Activated T-cell treated with anti-CD3 and anti-CD28 coated beads for 1 hour (primary cell): Measurements from ENCODE around the gene CHST9.
"Not testable (repeated sequence)": the region's sequence is repeated elsewhere in the genome, so short reads cannot be mapped to it uniquely, and the experiment has no call there.

Experiments used
- DNase-seq: peaks from one replicate; pipeline ENCODE4 v3.0.0-alpha.2; 2020; ENCODE audit warnings: low read depth

CHST9 gene

DNA sequence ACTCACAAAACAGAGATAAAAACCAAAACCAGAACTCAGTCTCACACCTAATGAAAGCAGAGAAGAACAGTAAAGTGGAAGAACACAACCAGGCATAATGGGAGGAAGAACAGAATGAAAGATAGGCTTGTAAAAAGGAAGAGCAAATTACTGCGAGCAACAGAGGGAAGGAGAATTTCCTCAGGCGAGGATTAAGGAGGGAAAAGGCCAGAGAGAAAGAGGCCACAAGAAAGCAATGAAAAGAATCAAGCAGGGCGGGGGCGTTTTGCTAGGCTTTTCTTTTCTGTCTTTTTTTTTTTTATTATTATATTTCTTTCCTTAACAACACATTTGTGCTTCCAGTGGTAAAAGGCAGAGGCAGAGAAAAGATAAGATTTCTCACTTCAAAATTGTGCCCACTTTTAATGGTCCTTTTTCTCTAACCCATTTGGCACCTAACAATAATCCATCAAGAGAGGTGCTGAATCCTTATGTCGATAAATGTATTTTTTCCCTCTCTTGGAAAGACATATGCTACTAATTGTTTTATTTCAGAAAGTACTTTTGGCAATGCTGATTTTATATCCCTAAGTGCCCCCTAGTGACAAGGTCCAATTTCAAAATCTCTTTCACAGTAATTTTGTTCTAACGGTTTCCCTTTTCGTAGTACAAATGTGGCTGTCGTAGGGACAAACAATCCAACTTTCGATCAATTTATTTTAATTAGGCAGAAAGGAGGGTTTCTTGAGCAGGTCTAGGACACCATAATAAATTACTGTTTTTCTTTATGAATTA lies 180.9 kb downstream of the CHST9 start:
- no peak for DNase-seq

DNA sequence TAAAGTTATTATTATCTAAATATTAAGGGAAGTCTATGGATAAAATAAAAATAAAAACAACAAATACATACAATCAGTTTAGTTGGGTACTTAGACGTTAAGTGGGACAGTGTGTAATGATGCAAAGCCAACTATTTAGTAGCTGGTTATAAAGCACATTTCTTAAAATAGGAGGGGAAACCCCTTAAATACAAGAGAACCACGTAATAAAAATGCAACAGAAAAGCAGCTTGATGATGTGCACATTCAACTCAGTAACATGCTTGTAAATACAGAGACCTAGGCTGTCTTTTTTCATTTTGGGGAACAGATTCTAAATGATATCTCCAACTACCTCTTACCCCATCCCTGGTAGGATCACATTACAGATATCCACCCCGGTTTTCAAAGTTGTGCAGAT lies 185.3 kb downstream of the CHST9 start:
- no peak for DNase-seq

DNA sequence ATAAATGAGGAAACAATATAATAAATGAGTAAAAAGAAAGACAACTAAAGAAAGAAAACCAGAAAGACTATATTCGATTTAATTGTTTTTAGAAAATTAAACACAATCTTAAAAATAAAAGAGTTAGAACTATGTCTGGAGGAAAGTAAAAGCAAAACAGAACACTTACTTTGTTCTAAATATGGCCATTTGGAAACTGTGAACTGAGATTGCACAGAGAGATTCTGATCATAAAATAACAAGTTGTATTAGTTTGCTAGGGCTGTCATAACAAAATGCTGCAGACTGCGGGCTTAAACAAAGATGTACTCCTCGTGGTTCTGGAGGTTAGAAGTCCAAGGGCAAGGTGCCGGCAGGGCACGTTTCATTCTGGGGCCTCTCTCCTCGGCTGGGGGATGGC lies 191.5 kb downstream of the CHST9 start:
- DNase-seq: no peak

DNA sequence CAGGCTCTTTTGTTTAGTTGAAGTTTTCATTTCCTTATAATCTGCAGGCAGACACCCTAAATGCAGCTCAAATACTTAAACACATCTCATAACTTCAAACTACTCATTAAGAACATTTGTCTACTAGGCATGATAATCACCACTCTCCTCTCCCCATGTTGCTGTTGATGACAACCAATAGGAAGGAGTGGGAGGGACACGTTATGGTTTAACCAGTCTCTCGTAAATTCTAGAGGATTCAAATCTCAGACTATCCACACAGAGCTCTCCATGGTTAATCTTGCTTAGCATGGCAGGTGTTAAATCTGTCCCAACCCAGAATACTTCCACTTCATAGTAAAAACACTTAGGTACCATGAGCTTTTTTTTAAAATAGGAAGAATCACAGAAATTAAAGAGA lies 192.2 kb downstream of the CHST9 start:
- no peak for DNase-seq

DNA sequence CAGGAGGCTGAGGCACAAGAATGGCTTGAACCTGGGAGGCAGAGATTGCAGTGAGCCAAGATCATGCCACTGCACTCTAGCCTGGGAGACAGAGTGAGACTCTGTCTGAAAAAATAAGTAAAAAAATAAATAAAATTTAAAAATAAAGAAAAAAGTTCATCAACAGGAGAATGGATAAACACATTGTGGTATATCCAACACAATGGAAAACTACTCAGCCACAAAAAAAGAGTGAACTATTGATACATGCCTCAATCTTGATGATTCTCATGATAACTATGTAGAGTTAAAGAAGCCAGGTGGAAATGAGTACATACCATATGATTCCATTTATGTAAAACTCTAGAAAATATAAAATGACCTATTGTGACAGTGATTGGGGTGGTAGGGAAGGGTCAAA lies 195.3 kb downstream of the CHST9 start:
- no peak for DNase-seq

DNA sequence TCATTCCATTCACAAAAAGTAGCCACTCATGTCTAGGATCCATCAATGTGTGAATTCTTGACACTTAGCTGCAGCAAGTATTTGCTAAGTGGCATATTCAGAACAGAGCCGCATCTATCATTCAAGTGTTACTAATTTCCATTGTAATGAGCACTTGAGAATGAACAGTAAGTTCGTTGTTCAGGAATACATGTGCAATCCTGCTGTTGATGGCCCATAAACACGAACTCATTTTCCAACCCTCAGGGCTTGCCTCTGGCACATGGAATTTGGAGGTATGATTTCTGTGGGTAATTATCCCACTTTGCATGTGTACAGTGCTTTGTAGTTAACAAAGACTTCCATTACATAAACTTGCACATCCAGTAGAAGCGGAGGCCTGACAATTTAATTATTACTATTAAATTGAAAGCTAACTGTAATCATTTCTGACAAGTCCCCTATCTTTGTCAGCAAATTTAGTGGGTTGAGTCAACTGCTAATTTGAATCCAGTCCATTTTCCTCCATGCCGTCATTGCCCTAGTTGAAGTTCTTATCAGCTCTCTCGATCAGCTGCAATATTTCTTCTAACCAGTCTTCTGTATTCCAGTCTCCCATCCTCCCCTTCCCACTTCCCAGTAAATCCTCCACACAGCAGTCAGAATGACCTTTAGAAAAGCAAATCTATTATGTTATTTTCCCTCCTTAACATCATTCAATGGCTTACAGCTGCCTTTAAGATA lies 203.6 kb downstream of the CHST9 start:
- DNase-seq: no peak

DNA sequence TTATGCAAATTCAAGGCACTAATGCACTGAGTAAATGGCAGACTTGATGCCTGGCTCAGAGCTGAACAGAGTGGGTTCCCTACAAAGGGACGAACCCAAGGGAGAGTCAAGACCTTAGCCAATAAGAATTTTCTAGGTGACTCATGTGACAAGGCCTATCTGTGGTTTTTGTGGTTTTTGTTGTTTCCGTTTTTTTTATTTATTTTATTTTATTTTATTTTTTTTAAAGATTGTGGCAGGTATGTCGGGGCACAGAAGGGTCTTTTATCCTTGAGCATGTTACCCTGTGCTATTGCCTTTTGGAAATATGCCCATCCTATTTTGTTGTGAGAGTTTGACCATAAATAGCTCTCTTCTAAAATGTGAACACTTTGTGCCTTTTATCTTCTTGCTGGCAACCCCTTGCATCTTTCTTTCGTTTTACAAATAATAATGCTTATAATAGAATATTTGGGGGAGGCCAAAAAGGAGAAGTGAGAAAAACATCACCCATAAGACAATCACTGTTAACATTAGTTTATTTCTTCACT lies 206.2 kb downstream of the CHST9 start:
- no peak for DNase-seq

DNA sequence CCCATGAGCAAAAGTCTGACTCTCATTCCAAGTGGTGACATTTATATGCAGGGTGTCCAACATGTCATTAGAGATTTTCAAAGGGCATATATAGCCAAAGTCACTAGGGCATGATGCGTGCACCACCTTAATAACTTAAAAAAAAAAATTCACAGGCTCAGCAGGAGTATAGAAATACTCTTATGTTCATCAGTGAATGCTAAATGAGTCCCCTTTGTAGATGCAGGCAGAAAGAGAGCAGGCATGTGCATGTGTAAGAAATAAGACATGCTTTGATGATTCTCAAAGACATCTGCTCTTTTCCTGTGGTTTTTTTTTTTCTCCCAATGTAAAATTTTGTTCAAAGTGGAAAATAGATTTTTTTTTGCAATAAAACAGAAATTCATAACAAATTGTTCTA lies 207.3 kb downstream of the CHST9 start:
- no peak for DNase-seq

DNA sequence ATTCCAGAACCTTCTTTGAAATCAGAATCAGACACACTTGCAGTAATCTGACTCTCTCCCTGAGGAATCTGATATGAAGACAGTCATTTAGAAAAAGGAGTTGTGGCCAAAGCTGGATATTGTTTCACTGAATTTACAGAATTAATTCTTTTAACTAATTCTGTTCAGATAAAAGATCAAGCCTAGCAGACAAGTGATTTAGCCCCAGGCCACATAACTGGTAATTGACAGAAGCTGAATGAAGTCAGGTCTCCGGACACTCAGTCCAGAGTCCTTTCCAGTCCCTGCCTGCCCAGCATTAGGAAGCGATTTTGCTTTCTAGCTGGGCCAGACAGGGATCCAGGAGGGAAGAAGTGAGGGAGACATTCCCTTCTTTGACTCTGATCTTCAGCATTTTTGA lies 208.9 kb downstream of the CHST9 start:
- no peak for DNase-seq

DNA sequence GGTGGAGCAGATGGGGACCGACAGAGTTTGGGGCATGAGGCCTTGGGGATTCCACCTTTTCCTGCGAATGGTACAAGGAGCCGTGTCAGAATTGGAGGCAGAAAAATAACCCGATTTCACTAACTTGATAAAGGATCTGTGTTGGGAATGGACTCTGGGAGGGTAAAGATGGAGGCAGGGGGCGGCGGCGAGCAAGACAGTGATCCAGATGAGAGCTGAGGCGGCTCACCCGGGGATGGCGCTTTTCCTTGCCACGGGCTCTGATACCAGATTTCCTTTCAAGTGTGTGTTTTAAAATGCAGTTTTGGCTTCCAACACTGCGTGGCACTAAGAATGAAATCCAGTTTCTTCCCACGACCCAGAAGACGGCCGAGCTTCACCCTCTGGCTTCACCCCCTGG lies 212.6 kb downstream of the CHST9 start:
- DNase-seq: not testable (repeated sequence)

DNA sequence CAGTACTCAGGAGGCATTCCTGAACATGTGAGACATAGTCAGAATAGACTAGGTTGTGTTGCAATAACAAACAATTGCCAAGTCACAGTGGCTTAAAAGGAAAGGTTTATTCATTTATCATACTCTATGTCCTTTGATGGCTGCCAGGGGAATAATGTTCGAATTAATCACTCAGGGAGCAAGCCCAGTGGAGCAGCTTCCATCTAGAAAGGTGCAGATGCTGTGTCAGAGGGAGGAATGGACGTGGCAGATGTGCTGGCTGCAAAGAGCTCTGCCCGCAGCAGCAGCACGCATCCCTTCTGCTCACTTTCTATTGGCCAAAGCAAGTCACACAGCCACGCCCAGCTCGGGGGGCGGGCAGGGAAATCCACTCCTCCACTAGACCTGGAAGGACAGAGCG lies 213.7 kb downstream of the CHST9 start:
- DNase-seq: no peak

DNA sequence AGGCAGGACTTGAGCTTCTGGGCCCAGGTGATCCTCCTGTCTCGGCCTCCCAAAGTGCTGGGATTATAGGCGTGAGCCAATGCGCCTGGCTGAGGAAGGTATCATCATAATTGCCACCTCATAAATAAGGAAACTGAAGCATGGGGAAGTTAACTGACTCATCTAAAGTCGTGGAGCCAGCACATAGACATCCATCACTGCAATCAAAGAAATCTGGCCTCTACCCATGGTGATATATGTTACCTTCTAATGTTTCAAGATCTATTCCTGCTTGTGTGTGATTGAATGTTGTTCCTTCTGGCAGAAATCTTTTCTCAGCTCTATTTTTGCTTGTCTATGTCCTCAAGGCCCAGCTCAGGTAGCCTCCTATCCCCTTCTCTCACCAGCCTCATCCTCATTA lies 214.5 kb downstream of the CHST9 start:
- DNase-seq: no peak

DNA sequence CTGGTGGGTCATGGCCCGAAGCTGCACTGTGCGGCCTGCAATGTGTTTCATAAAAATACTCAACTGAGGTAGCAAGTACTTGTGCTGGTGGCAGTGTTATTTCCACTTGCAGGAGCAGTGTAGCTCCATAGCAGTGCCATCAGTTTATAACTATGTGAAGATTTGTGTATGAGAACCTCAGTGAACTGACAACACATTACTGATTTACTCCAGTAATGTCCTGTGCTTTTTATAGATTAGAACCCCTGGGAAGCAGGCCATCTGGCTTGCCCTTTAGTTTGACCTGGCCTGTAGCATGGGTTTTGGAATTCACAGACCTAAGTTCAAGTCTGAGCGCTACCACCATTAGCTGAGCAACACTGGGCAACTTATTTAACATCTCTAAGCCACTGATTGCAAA lies 219.9 kb downstream of the CHST9 start:
- no peak for DNase-seq

DNA sequence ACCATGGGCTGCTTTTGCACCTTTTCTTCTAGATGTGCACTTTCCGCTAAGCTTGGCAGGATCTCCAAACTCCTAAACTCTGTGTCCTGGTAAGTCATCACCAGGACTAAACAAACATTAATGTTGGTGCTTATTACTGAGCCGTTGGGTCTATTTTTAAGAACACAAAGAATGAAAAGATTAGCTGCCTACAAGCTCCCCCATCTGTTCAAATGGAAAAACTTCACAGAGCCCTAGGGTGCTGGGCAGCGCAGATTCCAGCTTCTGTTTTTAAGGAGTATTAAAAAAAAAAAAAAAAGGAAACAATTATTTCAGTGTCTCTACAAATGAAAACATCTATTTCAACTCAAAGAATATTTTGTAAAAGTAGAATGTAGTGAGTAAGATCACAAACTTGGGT lies 221.8 kb downstream of the CHST9 start:
- DNase-seq: no peak

DNA sequence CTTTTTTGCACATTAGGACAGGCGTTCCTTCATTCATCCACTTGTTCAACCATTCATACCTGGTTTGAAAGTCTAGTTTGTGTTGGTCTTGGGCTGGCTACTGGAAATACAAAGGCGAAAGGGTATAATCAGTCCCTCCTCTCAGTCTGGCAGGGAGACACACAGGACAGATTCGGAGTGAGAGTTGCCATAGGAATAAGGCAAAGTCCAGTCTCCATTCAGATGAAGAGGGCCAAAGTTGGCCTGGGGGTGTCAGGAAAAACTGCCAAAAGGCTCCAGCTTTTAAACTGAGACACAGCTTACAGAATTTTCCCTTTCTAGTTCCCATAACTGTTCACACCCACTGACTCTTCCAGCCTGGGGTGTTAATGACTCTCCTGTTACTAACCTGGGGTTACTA lies 223.3 kb downstream of the CHST9 start:
- DNase-seq: no peak

DNA sequence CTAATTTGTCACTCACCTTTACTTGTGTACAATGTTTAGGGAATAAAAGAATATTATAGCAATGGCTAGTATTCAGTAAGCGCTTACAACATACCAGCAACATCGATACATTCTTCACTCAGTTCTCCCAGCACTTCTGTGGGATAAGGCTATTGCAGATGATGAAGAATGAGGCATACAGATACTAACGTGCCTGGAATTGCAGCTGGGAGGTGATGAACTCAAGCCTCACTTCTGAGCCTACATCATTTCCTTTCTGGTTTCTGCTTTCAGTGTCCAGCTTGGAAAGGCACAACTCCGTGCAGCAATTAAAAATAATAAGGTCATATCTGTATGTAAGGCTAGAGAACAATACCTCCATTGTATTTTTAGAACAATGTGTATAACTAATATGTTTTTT lies 224.2 kb downstream of the CHST9 start:
- DNase-seq: no peak

DNA sequence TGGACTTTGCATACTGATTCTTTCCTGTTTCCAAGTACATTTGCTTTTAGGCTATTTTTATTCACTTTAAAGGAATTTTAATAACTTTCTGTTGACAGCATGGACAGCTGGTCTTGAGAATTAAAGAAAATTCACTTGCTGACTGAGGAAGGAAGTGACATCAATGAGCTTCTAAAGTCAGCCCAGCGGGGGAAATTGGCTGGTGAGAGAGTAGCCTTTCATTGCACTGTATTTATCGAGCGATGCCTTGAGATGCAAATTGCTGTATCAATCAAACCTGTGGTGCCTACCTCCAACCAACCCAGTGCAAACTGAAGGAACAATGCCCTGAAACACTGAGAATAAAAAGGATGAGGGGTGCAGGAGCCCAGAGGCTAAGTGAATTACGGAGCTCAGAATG lies 228.2 kb downstream of the CHST9 start:
- DNase-seq: no peak

DNA sequence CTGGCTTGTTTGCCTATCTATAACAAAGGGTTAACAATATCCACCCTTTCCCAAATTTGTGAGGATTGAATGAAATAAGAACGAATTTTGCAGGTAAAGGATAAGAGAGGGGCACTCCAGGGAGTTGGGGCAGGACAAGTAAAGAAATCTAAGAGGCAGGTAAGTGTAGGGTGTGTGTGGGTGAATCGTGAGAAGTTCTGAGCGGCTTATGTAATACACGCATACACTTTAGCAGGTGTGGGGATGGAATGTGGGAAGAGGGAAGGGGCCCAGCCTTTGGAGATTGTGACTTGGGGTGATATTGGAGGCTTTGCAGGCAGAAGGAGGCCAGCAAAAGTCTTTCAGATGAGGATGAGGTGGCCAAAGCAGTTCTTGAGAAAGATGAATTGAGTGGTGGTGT lies 236.4 kb downstream of the CHST9 start:
- DNase-seq: no peak

DNA sequence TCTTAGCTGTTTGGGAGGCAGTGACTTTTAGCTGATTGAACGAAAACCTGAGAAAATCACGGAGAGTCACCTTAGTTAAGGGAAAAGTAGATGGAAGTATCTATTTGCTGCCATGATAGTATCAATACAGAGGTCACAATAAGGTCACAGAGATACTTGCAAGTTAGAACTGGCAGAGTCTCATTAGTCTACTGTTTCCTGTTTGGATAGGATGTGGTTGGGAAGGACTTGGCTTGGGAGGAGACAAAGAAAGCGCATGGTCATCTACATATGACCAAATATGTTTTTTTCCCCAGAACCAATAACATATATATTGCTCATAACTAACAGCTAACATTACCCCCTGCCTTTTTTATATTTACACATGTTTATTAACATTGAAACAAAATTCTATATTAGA lies 241.2 kb downstream of the CHST9 start:
- DNase-seq: no peak

DNA sequence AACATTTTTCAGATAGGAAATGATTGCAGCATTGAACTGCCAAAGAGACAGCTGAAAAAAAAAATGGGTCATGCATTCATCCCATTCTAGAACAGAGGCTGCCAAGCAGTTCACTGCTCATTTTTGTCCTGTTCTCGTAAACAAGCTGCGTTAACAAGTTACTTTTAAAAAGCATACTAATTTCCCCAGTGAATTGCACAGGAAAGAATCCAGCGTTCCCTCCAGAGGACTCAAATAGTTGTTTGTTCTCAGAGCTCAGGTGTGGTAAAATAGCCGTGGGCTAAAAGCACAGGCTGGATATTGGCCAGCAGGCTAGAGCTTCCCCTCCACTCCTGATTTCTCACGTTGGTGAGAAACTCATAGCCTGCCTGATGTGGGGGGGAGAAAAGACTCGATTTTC lies 243.5 kb downstream of the CHST9 start:
- no peak for DNase-seq

DNA sequence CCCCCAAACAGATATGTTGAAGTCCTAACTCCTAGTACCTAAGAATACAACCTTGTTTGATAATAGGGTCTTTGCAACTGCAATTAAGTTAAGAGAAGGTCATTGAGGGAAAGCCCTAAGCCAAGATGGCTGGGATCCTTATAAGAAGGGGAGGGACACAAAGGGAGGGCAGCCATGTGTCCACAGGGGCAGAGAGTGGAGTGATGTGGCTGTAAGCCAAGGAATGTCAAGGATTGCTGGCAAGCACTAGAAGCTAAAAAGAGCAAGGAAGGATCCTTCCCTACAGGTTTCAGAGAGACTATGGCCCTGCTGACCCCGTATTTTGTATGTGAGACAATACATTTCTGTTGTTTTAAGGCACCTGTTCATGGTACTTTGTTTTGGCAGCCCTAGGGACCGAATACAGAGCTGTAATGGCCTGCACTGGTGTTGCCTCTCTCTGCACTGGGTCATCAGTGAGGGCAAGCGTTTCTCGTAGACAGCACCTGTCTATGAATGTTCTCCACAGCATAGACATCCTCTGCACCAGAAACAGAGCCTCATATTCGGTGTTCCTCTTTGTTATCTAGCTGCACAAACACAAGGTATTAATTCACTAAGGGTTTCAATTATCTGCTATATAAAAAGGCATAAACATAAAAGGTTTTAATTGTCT lies 244.2 kb downstream of the CHST9 start:
- DNase-seq: no peak

DNA sequence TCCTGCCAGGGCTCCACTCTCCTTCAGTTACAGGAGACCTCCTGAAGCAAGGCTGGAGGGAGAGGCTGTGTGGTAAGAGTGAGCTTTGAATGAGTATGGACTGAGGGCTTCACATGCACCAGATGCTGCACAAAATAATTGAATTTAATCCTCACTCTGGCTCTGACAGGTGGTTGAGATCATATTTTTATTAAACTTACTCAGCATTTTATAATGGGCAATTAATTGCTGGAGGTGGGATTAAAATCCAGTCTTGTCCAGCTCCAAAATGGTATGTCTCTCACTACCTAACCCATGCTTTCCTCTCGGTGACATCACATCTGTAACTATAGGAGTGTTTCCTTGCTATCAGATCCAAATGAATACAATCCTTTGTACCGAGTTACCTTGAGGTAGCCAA lies 253.4 kb downstream of the CHST9 start:
- no peak for DNase-seq

DNA sequence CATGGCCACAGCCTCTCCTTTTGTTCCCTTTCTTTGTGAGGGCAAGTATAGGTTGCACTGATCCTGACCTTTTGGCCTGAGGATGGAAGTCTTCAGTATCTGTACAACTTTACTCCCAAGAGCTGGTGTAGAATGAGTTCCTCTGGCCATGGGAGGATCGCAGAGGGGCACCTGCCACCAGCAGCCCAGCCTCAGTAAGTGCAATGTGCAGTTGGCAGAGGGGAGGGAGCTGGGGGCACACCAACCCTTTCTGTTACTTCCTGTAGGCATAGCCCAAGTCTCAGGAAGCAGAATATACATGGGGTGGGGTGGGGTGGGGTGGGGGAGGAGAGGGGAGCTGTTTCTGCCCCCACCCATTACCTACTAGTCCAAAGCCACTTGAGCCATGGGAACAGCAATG lies 254.5 kb downstream of the CHST9 start:
- DNase-seq: no peak
